WTC11 (cell line): ENCODE data around the gene TPPP3. TPM values are rescaled to one million over a fixed set of nuclear protein-coding genes. Genes with fewer than 3 reads are reported as not detected.
A peak's percentile ranks its signal among the peaks of the same experiment; 100 is the strongest.

Experiments
- AR ChIP-seq: fragments of 250-450 bp; sonication (Bioruptor Pico); IDR thresholded peaks from 2 replicates; pipeline ENCODE4 v1.9.0; 2021; ENCODE audit warnings: mild to moderate bottlenecking
- CDX4 ChIP-seq: fragments of 250-450 bp; sonication (Bioruptor Pico); IDR thresholded peaks from 2 replicates; pipeline ENCODE4 v1.9.0; 2021; ENCODE audit warnings: moderate library complexity, mild to moderate bottlenecking, inconsistent platforms, borderline replicate concordance
- CREB1 ChIP-seq: sonication (generic); formaldehyde crosslinking; IDR thresholded peaks from 2 replicates; pipeline ENCODE4 v1.8.0; 2023; ENCODE audit warnings: mild to moderate bottlenecking, missing genetic modification reagents
- E2F1 ChIP-seq: sonication (generic); formaldehyde crosslinking; IDR thresholded peaks from 2 replicates; pipeline ENCODE4 v1.8.0; 2022; ENCODE audit warnings: mild to moderate bottlenecking, missing genetic modification reagents
- E2F5 ChIP-seq: sonication (generic); formaldehyde crosslinking; IDR thresholded peaks from 2 replicates; pipeline ENCODE4 v1.8.1; 2022; ENCODE audit warnings: mild to moderate bottlenecking, moderate library complexity, missing genetic modification reagents
- ELF4 ChIP-seq: sonication (generic); formaldehyde crosslinking; IDR thresholded peaks from 2 replicates; pipeline ENCODE4 v1.8.1; 2022; ENCODE audit warnings: low read depth, mild to moderate bottlenecking, moderate library complexity, missing genetic modification reagents
- EMX1 ChIP-seq: fragments of 250-450 bp; sonication (Bioruptor Pico); IDR thresholded peaks from 2 replicates; pipeline ENCODE4 v1.8.0; 2021; ENCODE audit warnings: mild to moderate bottlenecking
- GRHL2 ChIP-seq: fragments of 250-450 bp; sonication (Bioruptor Pico); IDR thresholded peaks from 2 replicates; pipeline ENCODE4 v1.8.0; 2022; ENCODE audit warnings: mild to moderate bottlenecking, moderate library complexity; ENCODE audit not compliant: insufficient replicate concordance, severe bottlenecking
- GTF2I ChIP-seq: fragments of 250-450 bp; sonication (Bioruptor Pico); conservative IDR thresholded peaks from 2 replicates; pipeline ENCODE4 v1.4.0; 2021; ENCODE audit warnings: mild to moderate bottlenecking
- HMGXB4 ChIP-seq: sonication (generic); formaldehyde crosslinking; IDR thresholded peaks from 2 replicates; pipeline ENCODE4 v1.8.1; 2023; ENCODE audit warnings: mild to moderate bottlenecking, moderate library complexity, missing genetic modification reagents
- IRF2 ChIP-seq: sonication (generic); formaldehyde crosslinking; IDR thresholded peaks from 2 replicates; pipeline ENCODE4 v1.8.0; 2022; ENCODE audit warnings: low read depth, missing genetic modification reagents, borderline replicate concordance
- MLX ChIP-seq: sonication (generic); formaldehyde crosslinking; IDR thresholded peaks from 2 replicates; pipeline ENCODE4 v1.8.1; 2023; ENCODE audit warnings: mild to moderate bottlenecking, missing genetic modification reagents, moderate library complexity
- MXD4 ChIP-seq: fragments of 250-450 bp; sonication (Bioruptor Pico); IDR thresholded peaks from 2 replicates; pipeline ENCODE4 v1.8.0; 2021; ENCODE audit warnings: mild to moderate bottlenecking, moderate library complexity, borderline replicate concordance
- OVOL2 ChIP-seq: fragments of 250-450 bp; sonication (Bioruptor Pico); IDR thresholded peaks from 2 replicates; pipeline ENCODE4 v1.9.0; 2021; ENCODE audit warnings: mild to moderate bottlenecking, borderline replicate concordance
- PRDM15 ChIP-seq: sonication (generic); formaldehyde crosslinking; IDR thresholded peaks from 2 replicates; pipeline ENCODE4 v1.8.0; 2022; ENCODE audit warnings: missing genetic modification reagents
- PREB ChIP-seq: sonication (generic); formaldehyde crosslinking; IDR thresholded peaks from 2 replicates; pipeline ENCODE4 v1.8.1; 2022; ENCODE audit warnings: mild to moderate bottlenecking, missing genetic modification reagents, moderate library complexity, borderline replicate concordance
- RELA ChIP-seq: sonication (generic); formaldehyde crosslinking; IDR thresholded peaks from 2 replicates; pipeline ENCODE4 v1.8.1; 2022; ENCODE audit warnings: missing genetic modification reagents, mild to moderate bottlenecking, borderline replicate concordance
- SMAD3 ChIP-seq: sonication (generic); formaldehyde crosslinking; IDR thresholded peaks from 2 replicates; pipeline ENCODE4 v1.8.0; 2022; ENCODE audit warnings: missing genetic modification reagents, mild to moderate bottlenecking, borderline replicate concordance
- TEAD4 ChIP-seq: sonication (generic); formaldehyde crosslinking; IDR thresholded peaks from 2 replicates; pipeline ENCODE4 v1.8.0; 2022; ENCODE audit warnings: mild to moderate bottlenecking, missing genetic modification reagents
- TP53 ChIP-seq: sonication (generic); formaldehyde crosslinking; IDR thresholded peaks from 2 replicates; pipeline ENCODE4 v1.8.1; 2023; ENCODE audit warnings: mild to moderate bottlenecking, missing genetic modification reagents
- USF1 ChIP-seq: sonication (generic); formaldehyde crosslinking; IDR thresholded peaks from 2 replicates; pipeline ENCODE4 v1.8.0; 2022; ENCODE audit warnings: mild to moderate bottlenecking, missing genetic modification reagents
- ZNF423 ChIP-seq: fragments of 250-450 bp; sonication (Bioruptor Pico); IDR thresholded peaks from 2 replicates; pipeline ENCODE4 v2.1.2; 2022; ENCODE audit warnings: mild to moderate bottlenecking, moderate library complexity
- ZNF425 ChIP-seq: fragments of 250-450 bp; sonication (Bioruptor Pico); conservative IDR thresholded peaks from 2 replicates; pipeline ENCODE4 v1.9.0; 2021; ENCODE audit warnings: mild to moderate bottlenecking
- total RNA-seq: library from RNA; stranded (reverse); gene quantifications from 3 replicates; pipeline ENCODE4 v1.2.3, GENCODE V29; 2021

The TPPP3 gene
- total RNA-seq, 1 experiment from 2014 or later, result 0.74 TPM

- TF ChIP-seq PRDM15 (CRISPR knock-in tag), result no peak
- no peak for TF ChIP-seq CDX4 (CRISPR knock-in tag)
- no peak; the same call in 1 of the 2 replicates for TF ChIP-seq HMGXB4 (CRISPR knock-in tag)
- TF ChIP-seq ELF4 (CRISPR knock-in tag), result no peak
- no peak for TF ChIP-seq RELA (CRISPR knock-in tag)
- TF ChIP-seq GRHL2, result no peak
- no peak for TF ChIP-seq MXD4 (CRISPR knock-in tag)
- no peak for TF ChIP-seq ZNF423 (CRISPR knock-in tag)
- no peak for TF ChIP-seq TEAD4
- no peak for TF ChIP-seq CREB1 (CRISPR knock-in tag)
- TF ChIP-seq E2F5 (CRISPR knock-in tag), result no peak
- no peak for TF ChIP-seq AR (CRISPR knock-in tag)
- no peak for TF ChIP-seq GTF2I (CRISPR knock-in tag)
- no peak for TF ChIP-seq IRF2 (CRISPR knock-in tag)
- no peak for TF ChIP-seq TP53 (CRISPR knock-in tag)
- no peak for TF ChIP-seq OVOL2 (CRISPR knock-in tag)
- TF ChIP-seq ZNF425 (CRISPR knock-in tag), result no peak
- no peak for TF ChIP-seq MLX (CRISPR knock-in tag)
- peak; percentile 67 for TF ChIP-seq USF1 (CRISPR knock-in tag)
- TF ChIP-seq SMAD3 (CRISPR knock-in tag), result no peak
- 0 out of 2 replicates have a peak, but pooled peaks have one; percentile 57 for TF ChIP-seq PREB (CRISPR knock-in tag)
- no peak for TF ChIP-seq EMX1 (CRISPR knock-in tag)
- peak; percentile 50; the same call in 1 of the 2 replicates for TF ChIP-seq E2F1 (CRISPR knock-in tag)
Observed at GRCh38 chr16:67430504-67430976, 37.2 kb upstream of the TPPP3 start (continued).
